Measurements from ENCODE around the gene CPHXL. TPM values are rescaled to one million over a fixed set of nuclear protein-coding genes. Genes with fewer than 3 reads are reported as not detected.

The CPHXL gene
- total and polyA plus RNA-seq, 2 donors from 2014 or later: not detected

DNA sequence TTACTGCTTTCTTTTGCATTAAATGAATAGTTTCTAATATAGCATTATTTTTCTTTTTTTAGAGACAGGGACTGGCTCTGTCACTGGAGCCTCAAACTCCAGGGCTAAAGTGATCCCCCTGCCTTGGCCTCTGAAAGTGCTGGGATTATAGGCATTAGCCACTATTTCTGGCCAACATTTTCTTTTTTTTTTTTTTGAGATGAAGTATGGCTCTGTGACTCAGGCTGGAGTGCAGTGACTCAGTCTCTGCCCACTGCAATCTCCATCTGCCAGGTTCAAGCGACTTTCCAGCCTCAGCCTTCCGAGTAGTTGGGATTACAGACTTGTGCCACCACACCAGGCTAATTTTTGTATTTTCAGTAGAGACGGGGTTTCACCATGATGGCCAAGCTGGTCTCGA lies 23.0 kb downstream of the CPHXL start:
- no peak for TF ChIP-seq CTCF (IDR thresholded peaks at IDR 0.05; ENCODE audit: borderline replicate concordance, extremely low read depth, insufficient read depth)
- Histone ChIP-seq H3K36me3 (ENCODE audit: control insufficient read depth in 2 of 3, insufficient read depth in 3 of 3, low read length in 3 of 3) (no peaks in the 10 kb centered on the region), H3K4me3 (ENCODE audit: low read length in 3 of 3) (no peak overlapping the region), H3K27me3 (ENCODE audit: control insufficient read depth, insufficient read depth, low read length) (no peaks in the 10 kb centered on the region), H3K9ac (ENCODE audit: low read length in 3 of 3) (no peak overlapping the region), H3K27ac (ENCODE audit: low read depth in 2 of 2, low read length in 2 of 2) (no peak overlapping the region), H3K4me1 (ENCODE audit: control insufficient read depth in 2 of 3, insufficient read depth in 2 of 3, low read depth in 1 of 3, low read length in 3 of 3) (no peaks in the 10 kb centered on the region), H3K9me3 (ENCODE audit: control insufficient read depth in 2 of 3, insufficient read depth in 1 of 3, low read length in 3 of 3) (no peaks in the 10 kb centered on the region)
- no peak for DNase-seq
- intact Hi-C loops (cut with DNase I): no loop called here
- no peak for FAIRE-seq

GRCh38 chr16:75702242-75702641 lies 24.0 kb downstream of the CPHXL start:
- H3K9me3 ChIP-seq (ENCODE audit: control insufficient read depth in 2 of 3, insufficient read depth in 1 of 3, low read length in 3 of 3): no peaks in the 10 kb centered on the region
- H3K27me3 ChIP-seq (ENCODE audit: control insufficient read depth, insufficient read depth, low read length): no peaks in the 10 kb centered on the region
- no peak overlapping the region for H3K9ac ChIP-seq (ENCODE audit: low read length in 3 of 3)
- no peaks in the 10 kb centered on the region for H3K4me1 ChIP-seq (ENCODE audit: control insufficient read depth in 2 of 3, insufficient read depth in 2 of 3, low read depth in 1 of 3, low read length in 3 of 3)
- intact Hi-C loops (cut with DNase I): no loop called here
- H3K4me3 ChIP-seq (ENCODE audit: low read length in 3 of 3): no peak overlapping the region
- H3K27ac ChIP-seq (ENCODE audit: low read depth in 2 of 2, low read length in 2 of 2): no peak overlapping the region
- TF ChIP-seq CTCF (IDR thresholded peaks at IDR 0.05; ENCODE audit: borderline replicate concordance, extremely low read depth, insufficient read depth): no peak
- DNase-seq: no peak
- FAIRE-seq: no peak
- H3K36me3 ChIP-seq (ENCODE audit: control insufficient read depth in 2 of 3, insufficient read depth in 3 of 3, low read length in 3 of 3): no peaks in the 10 kb centered on the region

- DNase-seq: no peak
- Histone ChIP-seq H3K36me3 (ENCODE audit: control insufficient read depth in 2 of 3, insufficient read depth in 3 of 3, low read length in 3 of 3) (no peaks in the 10 kb centered on the region), H3K27ac (ENCODE audit: low read depth in 2 of 2, low read length in 2 of 2) (no peak within 1 kb of the TSS), H3K4me3 (ENCODE audit: low read length in 3 of 3) (no peak within 1 kb of the TSS), H3K9ac (ENCODE audit: low read length in 3 of 3) (no peak within 1 kb of the TSS), H3K9me3 (ENCODE audit: control insufficient read depth in 2 of 3, insufficient read depth in 1 of 3, low read length in 3 of 3) (no peaks in the 10 kb centered on the region), H3K4me1 (ENCODE audit: control insufficient read depth in 2 of 3, insufficient read depth in 2 of 3, low read depth in 1 of 3, low read length in 3 of 3) (no peaks in the 10 kb centered on the region), H3K27me3 (ENCODE audit: control insufficient read depth, insufficient read depth, low read length) (no peaks in the 10 kb centered on the region)
- TF ChIP-seq CTCF (IDR thresholded peaks at IDR 0.05; ENCODE audit: borderline replicate concordance, extremely low read depth, insufficient read depth): no peak
- intact Hi-C loops (cut with DNase I): no loop called here
- FAIRE-seq: no peak
Observed at GRCh38 chr16:75701361-75701760, 24.9 kb downstream of the CPHXL start, which contains the start of gene DUXB. DUXB (minus strand) TSS chr16:75701461; CDS start chr16:75701418, 43 bp downstream.

DNA sequence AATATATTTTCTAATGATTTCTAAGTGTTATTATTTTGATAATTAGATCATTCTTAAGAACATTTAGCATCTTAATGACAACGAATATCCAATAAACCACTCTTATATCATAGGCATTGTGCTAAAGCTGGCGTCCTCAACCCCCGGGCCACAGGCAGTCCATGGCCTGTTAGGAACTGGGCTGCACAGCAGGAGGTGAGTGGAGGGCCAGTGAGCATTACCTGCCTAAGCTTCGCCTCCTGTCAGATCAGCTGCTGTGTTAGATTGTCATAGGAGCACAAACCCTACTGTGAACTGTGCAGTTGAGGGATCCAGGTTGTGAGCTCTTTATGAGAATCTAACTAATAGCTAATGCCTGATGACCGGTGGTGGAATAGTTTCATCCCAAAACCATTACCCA lies 28.7 kb downstream of the CPHXL start:
- Histone ChIP-seq H3K4me3 (ENCODE audit: low read length in 3 of 3) (no peak overlapping the region), H3K9ac (ENCODE audit: low read length in 3 of 3) (no peak overlapping the region), H3K27ac (ENCODE audit: low read depth in 2 of 2, low read length in 2 of 2) (no peak overlapping the region), H3K27me3 (ENCODE audit: control insufficient read depth, insufficient read depth, low read length) (no peaks in the 10 kb centered on the region), H3K36me3 (ENCODE audit: control insufficient read depth in 2 of 3, insufficient read depth in 3 of 3, low read length in 3 of 3) (no peaks in the 10 kb centered on the region), H3K9me3 (ENCODE audit: control insufficient read depth in 2 of 3, insufficient read depth in 1 of 3, low read length in 3 of 3) (no peaks in the 10 kb centered on the region), H3K4me1 (ENCODE audit: control insufficient read depth in 2 of 3, insufficient read depth in 2 of 3, low read depth in 1 of 3, low read length in 3 of 3) (no peaks in the 10 kb centered on the region)
- no peak for FAIRE-seq
- no peak for TF ChIP-seq CTCF (IDR thresholded peaks at IDR 0.05; ENCODE audit: borderline replicate concordance, extremely low read depth, insufficient read depth)
- DNase-seq: no peak
- intact Hi-C loops (cut with DNase I): no loop called here
